Measurements from ENCODE around the gene PPP6R1. TPM values are rescaled to one million over a fixed set of nuclear protein-coding genes. Genes with fewer than 3 reads are reported as not detected.

PPP6R1 gene
- total RNA-seq, 1 donor from 2014 or later = 11.0 TPM

DNA sequence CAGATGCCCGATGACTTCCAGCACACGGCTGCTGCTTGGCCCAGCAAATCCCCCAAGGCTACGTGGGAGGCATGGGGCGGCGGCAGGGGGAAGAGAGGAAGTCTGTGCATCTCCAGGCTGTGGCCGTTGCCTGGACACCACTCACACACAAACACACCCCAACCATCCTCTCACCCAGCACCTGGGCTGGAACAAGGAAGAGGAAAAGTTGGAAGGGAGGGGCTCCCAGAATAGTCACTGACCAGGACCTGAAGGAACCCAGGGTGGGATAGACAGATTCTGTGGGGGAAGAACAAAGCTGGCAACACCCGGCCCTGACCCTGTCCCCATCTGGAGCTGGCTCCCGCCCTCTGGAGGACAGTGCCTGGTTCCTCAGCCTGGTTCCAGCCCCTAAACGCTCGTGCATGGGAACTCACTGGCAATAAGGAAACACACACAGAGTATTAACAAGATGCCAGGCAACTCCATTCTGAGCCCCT is 11.2 kb downstream of the PPP6R1 start:
- FAIRE-seq = no peak
- no peak for DNase-seq (ENCODE audit: low spot score in 2 of 2)

DNA sequence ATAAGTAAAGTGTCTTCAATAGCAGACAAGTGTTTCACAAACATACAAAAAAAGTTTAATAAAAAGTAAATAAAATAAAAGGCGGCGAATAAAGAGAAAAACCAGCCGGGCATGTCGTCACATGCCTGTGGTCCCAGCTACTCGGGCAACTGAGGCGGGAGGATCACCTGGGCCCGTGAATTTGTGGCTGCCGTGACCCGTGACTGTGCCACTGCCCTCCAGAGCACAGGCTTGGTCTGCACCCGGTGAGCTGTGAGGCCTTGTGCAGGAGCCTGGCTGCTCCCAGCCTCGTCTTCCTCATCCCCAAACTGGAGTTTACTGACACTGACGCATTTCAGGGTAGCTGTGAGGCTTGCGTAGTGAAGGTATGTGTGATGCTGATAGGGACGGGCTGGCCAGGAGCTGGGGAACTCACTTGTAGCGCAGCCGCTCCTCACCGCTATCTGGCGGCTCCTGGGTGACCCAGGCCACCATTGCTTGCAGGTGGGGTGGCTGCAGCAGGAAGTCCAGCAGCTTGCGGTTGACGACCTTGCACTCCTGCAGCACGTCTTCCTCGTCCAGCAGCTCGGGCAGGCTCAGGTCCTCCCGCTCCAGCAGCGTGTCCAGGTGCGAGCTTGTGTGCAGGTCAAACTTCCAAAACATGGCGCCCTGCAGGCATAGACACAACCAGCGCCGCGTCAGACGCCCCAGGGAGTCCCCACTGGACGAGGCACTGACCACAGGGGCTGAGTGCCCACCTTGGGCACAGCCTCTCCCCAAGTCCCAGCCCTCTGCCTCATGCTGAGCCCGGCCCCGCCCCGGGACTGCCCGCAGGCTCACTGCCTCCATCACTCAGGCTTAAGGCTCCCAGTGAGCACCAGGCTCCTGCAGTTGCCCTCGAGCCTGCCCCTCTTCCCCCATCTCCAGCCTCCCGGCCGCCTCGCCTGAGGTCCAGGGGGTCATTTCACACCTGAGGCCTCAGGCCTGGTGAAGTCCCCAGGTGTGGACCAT is 12.1 kb downstream of the PPP6R1 start:
- no peak for FAIRE-seq
- DNase-seq (ENCODE audit: low spot score in 2 of 2) = no peak

DNA sequence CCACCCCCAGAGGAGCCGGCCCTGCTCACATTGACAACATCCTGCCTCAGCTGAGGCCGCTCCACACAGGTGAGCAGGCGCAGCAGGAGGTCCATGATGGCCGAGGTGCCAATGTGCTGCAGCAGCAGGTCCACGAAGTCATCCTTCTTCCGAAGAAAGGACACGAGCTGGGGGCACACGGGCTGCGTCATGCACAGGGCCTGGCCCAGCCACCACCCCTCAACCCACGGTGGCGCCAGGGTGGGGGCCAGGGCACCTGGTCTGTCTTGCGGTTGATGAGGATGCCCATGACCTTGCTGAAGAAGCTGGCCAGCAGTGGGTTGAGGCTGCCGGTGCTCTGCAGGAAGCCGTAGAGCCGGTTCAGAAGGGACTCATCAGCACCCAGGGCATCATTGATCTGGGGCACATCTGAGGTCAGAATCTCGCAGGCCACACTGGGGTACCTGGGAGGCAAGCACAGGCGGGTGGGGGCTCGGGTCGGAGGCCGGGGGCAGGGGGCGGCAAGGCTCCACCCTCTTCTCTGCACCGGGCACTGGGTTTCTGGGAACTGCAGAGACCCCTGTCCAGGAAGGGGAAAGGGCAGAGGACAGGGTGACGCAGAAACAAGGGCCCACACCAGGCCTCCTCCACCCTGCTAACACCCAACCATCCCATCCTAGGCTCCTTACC is 13.4 kb downstream of the PPP6R1 start:
- no peak for DNase-seq (ENCODE audit: low spot score in 2 of 2)
- no peak for FAIRE-seq

DNA sequence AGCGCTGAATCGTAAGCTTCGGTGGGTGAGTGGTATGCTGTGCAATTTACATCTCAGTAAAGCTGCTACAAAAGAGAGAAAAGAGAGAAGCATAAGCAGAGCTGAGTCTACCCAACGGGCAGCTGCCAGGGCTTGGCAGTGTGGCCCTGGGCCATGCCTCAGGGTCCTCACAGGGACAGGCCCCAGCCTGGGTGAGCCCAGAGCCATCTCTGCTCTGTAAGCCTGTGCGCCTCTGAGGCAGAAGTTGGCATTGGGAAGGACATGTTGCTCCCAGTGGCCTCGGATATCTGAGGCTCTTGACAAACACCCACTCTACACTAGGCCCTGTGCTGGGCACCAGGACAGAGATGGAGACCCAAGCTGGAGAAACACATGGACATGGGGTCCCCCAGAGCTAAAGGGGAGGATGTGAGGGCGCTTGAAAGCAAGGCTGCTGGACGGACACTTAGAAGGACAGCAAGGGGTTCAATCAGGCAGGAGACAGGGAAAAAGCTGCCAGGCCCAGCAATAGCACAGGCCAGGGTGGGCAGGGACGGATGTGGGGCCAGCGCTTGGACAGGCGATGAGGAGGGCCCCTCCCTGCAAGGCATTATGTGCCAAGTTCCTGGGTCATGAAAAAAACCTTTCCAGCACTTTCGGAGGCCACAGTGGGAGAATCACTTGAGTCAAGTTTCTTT is 14.7 kb downstream of the PPP6R1 start:
- FAIRE-seq (no peak), DNase-seq (ENCODE audit: low spot score in 2 of 2) (no peak)

DNA sequence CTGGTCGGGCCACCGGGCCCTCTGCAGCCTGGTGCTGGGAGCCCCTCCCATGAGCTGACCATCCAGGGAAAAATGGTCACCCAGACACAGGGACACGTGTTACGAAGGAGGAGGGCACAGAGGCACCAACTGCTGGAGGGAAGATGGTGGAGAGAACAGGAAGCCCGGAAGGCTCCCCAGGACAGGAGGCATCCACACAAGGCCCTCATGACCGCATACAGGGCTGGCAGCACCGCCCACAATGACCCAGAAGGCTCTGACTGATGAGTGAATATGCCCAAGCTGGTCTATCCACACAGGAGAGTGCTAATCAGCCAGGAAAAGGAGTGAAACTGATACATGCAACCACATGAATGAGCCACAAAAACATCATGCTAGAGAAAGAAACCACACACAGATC is 16.3 kb downstream of the PPP6R1 start:
- no peak for FAIRE-seq

DNA sequence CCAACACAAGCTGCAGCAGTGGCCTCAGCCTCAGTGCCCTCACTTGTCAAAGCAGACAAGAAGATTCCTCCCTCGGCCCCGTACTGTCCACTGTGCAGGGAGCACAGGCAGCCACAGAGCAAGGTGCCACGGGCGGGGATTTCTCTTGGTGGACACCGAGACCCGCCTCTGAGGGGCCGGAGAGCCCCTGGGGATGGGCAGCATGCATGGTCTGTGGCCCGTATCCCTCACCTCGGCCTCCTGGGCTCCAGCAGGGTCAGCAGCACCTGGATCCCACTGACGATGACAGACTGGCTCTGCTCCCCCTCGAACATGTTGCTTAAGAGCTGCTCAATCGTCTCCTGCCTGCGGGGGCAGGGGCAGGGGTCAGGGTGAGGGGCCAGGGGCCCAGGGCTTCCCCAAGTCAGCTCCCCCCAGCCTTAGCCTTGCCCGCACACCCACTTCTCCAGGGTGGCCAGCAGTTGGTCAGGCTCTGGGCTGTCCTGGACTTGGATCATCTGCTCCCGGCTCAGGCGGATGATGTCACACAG is 16.8 kb downstream of the PPP6R1 start:
- FAIRE-seq (no peak), DNase-seq (ENCODE audit: low spot score in 2 of 2) (no peak)

More for the DNA sequence above, 16.3 kb downstream of the PPP6R1 start:
- DNase-seq (ENCODE audit: low spot score in 2 of 2) = no peak

DNA sequence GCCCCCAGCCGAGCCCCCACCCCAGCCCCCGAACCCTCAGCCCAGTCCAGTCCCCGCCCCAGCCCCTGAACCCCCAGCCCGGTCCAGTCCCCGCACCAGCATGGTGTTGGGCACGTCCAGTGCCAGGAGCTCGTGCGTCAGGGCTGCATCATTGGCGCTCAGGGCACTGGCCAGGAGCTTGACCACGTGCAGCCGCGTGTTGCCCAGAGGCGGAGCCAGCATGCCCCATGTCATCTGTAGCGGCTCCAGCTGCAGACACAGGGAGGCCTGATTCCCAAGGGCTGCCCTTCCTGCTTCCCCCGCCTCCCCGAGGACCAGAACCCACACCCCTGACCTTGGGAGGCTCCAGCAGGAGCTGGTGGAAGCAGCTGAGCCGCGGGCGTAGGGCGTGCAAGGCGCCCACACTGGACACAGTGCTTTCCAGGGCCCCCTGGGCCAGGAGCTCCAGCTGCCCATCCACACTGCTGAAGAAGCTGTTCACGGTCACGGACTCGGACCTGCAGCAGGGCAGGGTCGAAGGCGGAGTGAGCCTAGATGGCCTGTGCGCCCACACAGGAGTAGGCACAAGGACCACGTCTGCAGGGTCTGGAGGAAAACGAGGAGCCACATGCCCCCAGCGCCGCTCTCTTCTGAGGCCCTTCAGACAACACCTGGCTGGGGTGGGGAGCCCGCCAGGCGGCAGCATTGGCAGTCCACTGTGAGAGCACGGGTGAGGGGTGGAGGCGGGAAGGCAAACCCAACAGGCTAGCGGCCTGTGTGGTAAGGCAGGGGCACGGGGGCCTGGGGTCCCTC is 17.5 kb downstream of the PPP6R1 start:
- no peak for FAIRE-seq

DNA sequence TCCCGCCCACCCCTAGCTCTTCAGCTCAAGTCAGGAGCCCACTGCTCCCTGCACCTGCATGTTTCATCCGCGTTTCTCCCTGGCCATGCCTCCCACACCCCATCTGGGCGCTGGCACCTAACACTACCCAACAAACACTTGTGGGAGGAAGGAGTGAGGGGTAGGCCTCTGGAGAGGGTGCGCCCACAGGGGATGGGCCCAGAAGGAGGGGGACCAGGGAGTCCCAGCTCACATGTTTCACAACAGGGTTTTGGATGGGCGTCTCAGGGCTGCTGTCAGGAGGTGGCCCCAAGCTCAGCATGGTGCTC is 18.1 kb downstream of the PPP6R1 start:
- FAIRE-seq (no peak), DNase-seq (ENCODE audit: low spot score in 2 of 2) (no peak)

More for the DNA sequence above, 17.5 kb downstream of the PPP6R1 start:
- DNase-seq (ENCODE audit: low spot score in 2 of 2) = no peak

DNA sequence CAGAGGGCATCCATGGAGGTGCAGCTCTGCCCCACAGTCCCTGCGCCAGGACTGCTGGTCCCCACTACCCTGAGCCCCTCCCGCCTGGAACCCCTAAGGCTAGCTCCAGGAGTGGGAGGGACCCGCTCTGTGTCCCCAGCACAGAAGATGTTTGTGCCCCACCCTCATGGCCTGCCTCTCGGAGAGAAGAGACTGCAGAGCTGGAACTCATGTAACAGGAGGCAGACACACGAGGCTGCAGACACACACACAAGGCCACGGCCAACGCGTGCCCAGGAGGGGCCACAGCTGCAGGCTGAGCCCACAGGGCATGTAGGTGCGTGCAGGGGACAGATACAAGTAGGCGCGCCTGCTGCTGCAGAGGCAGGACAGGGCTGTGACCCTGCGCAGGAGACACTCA is 19.8 kb downstream of the PPP6R1 start:
- DNase-seq (ENCODE audit: low spot score in 2 of 2) (no peak), FAIRE-seq (no peak)

DNA sequence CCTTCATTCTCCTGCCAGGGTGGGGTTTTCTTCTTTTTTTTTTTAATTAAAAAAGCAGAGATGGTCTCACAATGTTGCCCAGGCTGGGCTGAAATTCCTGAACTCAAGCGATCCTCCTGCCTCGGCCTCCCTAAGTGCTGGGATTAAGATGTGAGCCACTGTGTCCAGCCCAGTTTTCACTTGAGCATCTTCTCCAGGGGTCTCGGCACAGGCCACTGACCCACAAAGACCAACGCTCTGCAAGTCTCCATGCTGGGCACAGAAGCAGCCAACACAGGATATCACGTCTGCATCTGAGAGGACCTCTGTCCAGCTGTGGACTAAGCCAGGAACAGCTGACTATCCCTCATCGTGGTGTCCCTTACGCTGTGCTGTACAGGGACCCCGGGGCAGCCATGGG is 20.8 kb downstream of the PPP6R1 start:
- FAIRE-seq (no peak), DNase-seq (ENCODE audit: low spot score in 2 of 2) (no peak)

DNA sequence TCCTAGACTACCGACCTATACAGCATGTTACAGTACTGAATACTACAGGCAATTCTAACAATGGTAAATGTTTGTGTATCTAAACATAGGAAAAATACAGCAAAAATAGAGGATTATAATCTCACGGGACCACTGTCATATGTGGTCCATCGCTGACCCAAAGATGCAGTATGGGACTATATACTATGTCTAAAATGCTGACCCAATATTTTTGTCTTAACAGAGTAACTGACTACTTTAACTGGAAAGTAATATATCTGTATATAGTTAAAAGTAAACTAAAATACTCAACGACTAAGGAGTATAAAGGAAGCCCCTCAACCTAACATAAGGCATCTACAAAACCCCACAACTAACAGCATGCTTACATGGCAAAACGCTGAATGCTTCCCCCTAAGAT is 25.8 kb downstream of the PPP6R1 start:
- DNase-seq (ENCODE audit: low spot score in 2 of 2) (no peak), FAIRE-seq (no peak)

DNA sequence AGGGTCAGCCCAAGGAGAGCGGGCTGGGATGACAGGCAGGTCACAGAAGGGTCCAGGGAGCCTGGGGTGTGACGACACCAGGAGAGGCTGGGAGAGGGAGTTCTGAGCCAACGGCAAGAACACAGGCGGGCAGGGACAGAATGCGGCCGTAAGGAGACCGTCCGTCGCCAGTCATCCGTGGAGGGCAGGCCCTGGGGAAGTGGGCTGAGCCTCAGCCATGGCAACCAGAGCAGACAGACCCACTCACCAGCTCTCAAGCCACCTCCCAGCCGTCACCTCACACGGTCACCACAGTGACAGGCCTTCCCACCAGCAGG is 26.6 kb downstream of the PPP6R1 start:
- DNase-seq (ENCODE audit: low spot score in 2 of 2) (no peak), FAIRE-seq (no peak)

DNA sequence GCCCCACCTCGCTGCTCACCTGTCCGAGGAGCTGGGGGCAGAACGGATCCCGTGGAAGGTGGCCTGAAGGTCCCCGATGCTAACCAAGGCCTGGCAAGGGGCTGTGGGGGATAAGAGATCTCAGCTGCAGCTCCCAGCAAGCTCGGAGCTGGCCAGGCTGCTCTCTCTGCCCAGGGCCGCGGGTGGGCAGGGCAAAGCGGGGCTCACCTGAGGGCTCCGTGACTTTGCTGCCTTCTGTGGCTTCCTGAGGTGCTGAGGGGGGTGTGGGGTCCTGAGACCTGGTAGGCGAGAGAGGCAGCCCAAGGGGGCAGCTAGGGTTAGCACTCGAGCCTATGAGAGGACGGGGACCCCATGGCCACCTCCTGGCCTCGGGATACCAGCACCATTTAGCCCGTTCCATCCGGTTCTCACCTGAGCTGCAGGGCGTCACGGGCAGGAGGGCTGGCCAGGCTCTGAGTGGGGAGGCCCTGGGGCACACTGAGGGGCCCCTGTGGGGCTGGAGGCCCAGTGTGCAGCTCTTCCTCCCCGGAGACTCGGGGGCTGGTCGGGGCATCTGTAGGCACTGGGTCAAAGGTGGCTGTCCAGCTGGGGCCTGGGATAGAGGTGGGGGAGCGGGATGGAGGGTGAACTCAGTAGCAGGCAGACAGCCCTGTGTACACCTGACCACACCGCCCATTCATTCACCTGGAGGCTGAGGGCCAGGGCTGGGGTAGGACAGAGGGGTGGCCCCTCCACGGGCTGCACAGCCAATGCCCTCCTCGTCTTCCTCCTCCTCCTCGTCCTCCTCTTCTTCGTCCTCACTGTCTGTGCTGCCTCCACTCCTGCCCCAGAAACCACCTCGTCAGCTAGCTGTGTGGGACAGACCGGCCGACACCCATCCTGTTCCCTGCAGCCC is 27.2 kb downstream of the PPP6R1 start:
- DNase-seq (ENCODE audit: low spot score in 2 of 2) (no peak), FAIRE-seq (no peak)

DNA sequence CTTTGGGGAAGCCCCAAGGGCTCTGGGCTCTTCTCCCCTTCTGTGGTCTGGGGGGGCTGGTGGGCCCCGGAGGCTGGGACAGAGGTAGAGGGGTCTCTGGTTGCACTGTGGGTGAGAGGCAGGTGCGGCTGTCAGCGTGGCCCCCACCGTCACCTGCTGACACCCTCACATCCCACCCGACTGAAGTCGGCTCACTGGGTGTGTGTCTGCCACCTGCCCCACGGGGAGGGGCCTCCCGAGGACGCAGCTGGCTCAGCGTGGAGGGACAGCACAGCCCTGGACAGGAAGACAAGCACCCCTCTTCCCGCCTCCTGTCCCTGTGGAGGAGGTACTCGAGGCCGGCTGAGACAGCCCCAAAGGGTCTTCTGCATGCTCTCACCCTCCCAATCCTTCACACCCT is 28.0 kb downstream of the PPP6R1 start:
- no peak for FAIRE-seq

DNA sequence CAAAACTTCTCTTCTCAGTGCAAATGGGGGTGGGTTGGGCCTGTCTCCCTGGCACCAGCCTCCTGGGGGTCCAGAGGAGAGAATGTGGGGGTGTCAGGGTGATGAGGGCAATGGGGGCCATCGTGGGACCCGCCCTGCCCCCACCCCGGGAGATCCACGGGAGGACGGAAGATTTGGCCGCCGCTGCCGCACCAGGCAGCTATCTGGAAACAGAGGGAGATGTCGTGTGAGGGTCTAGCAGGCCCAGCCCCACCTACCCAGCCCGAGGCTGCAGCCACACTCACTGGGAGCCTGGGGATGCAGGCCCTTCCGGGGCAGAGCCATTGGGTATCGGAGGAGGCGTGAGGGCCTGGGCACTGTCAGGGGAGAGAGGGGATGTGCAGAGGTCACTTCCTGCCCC is 28.5 kb downstream of the PPP6R1 start:
- no peak for FAIRE-seq

More for the DNA sequence above, 28.0 kb downstream of the PPP6R1 start:
- no peak for DNase-seq (ENCODE audit: low spot score in 2 of 2)

DNA sequence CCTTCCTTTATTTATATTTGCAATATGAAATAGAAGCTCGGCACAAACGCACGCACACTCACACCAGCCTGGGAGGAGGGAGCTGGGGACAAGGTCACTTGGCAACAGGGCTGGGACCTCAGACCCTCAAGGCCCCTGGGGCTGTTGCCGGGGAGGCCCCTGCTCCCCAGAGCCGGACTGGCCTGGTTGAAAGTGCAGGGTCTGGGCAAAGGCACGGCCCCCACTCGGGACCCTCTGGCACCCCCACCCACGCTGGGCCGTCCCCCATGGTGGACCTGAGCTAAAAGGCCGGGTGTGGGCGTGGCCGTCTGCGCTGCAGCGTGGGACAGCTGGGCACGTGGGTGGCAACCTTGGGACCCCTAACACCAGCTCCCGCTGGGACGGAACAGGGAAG is 29.0 kb downstream of the PPP6R1 start:
- no peak for FAIRE-seq
- no peak for DNase-seq (ENCODE audit: low spot score in 2 of 2)

More for the DNA sequence above, 28.5 kb downstream of the PPP6R1 start:
- DNase-seq (ENCODE audit: low spot score in 2 of 2) = no peak

DNA sequence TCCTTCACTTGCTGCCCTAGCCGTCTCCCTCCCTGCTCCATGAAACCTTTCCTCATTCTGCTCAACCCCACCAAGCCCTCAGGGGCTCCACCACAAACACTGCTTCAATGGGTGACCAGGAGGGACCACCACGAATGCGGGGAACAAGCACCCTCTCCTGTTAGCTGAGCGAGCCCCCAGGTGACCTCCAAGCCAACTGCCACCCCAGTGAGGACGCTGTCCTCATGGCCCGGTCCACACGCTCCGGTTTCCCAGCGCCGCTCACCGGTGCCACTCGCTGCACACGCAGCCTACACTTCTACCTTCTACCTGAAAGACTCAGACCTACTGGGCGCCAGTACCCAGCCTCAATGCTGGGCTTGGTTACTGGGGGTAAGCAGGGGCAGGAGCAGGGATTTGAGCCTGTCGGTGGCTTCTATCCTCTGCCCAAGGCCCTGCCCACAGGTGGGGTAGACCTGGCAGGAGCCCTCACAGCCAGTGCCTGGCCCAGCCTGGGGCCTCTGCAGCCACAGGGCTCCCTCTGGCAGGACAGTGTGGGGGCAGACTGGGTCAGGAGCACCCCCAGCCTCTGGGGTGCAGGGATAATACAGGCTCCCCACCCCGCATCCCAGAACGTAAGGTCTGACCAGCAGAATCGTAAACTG is 29.6 kb downstream of the PPP6R1 start:
- DNase-seq (ENCODE audit: low spot score in 2 of 2) = no peak
- no peak for FAIRE-seq

DNA sequence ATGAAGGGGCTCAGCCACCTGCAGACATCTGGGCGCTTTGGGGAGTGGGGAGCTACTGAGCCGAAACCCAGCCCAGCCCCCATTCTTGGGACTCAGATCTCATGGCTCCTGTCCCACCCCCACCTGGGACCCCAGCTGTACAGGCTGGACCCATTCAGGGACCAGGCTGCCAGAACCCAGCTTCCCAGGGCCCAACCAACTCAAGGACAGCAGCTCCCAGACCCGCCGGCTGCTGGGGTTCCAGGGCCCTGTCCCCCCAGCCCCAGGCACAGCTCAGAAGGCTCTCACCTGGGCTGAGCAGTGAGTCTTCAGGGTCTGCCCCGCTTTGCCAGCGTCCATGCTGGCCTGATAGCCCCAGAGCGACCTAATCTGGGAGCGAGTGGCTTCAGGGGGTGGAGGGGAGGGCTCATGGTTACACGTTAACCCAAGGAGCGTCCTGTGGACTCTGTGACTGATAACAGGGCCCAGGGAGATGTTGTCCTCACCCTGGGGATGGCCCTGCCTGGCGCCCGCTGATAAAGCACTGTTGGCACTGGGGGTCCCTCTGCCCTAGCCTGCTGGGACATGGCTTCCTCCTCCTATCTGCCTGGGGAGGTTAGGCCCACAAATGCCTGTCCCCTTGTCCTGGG is 30.3 kb downstream of the PPP6R1 start, which contains the start of gene TMEM86B:
TMEM86B (minus strand) TSS at position 361 of the 629 bp plus-strand sequence; CDS start at position 339, 22 bp downstream.
- DNase-seq (ENCODE audit: low spot score in 2 of 2) = no peak
- no peak for FAIRE-seq
